ENCODE measurements around the gene SLC44A3.

DNA sequence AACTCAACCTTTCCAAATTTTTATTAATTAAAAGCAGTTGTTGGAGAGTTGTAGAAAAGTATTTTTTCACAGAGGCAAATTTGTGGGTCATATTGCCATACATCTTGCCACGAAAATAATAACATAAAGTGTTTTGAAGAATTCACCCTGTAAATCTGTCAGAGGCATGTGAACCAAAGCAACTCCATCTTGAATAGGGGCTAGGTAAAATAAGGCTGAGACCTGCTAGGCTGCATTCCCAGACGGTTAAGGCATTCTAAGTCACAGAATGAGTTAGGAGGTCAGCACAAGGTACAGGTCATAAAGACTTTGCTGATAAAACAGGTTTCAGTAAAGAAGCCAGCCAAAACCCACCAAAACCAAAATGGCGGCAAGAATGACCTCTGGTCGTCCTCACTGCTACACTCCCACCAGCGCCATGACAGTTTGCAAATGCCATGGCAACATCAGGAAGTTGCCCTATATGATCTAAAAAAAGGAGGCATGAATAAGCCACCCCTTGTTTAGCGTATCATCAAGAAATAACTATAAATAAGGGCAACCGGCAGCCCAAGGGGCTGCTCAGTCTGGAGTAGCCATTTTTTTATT is 111.2 kb downstream of the SLC44A3 start:
- TF ChIP-seq, protein P1, sequence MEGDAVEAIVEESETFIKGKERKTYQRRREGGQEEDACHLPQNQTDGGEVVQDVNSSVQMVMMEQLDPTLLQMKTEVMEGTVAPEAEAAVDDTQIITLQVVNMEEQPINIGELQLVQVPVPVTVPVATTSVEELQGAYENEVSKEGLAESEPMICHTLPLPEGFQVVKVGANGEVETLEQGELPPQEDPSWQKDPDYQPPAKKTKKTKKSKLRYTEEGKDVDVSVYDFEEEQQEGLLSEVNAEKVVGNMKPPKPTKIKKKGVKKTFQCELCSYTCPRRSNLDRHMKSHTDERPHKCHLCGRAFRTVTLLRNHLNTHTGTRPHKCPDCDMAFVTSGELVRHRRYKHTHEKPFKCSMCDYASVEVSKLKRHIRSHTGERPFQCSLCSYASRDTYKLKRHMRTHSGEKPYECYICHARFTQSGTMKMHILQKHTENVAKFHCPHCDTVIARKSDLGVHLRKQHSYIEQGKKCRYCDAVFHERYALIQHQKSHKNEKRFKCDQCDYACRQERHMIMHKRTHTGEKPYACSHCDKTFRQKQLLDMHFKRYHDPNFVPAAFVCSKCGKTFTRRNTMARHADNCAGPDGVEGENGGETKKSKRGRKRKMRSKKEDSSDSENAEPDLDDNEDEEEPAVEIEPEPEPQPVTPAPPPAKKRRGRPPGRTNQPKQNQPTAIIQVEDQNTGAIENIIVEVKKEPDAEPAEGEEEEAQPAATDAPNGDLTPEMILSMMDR (conservative IDR thresholded peaks at IDR 0.05), result no peak
- TF ChIP-seq ZFX (IDR thresholded peaks at IDR 0.05), result no peak

Measured in C4-2B (cell line).